ENCODE results near the gene DLL3.

Gene DLL3

GRCh38 chr19:39516270-39516669 is 17.5 kb downstream of the DLL3 start:
- no peak for TF ChIP-seq CTCF (IDR thresholded peaks at IDR 0.05)
- Histone ChIP-seq H3K4me3 (peak overlapping the region; percentile 63), H3K27ac (no peak overlapping the region)
- no peak for DNase-seq (ENCODE audit: low spot score)

GRCh38 chr19:39517432-39517831 is 18.7 kb downstream of the DLL3 start:
- no peak overlapping the region for H3K27ac ChIP-seq
- no peak for DNase-seq (ENCODE audit: low spot score)
- no peak for TF ChIP-seq CTCF (IDR thresholded peaks at IDR 0.05)
- H3K4me3 ChIP-seq = no peak overlapping the region

GRCh38 chr19:39518458-39518857 is 19.7 kb downstream of the DLL3 start:
- TF ChIP-seq CTCF (IDR thresholded peaks at IDR 0.05) = no peak
- Histone ChIP-seq H3K27ac (no peak overlapping the region), H3K4me3 (no peak overlapping the region)
- DNase-seq (ENCODE audit: low spot score) = no peak

GRCh38 chr19:39518975-39519374 is 20.2 kb downstream of the DLL3 start:
- DNase-seq (ENCODE audit: low spot score) = no peak
- no peak for TF ChIP-seq CTCF (IDR thresholded peaks at IDR 0.05)
- Histone ChIP-seq H3K4me3 (no peak overlapping the region), H3K27ac (no peak overlapping the region)

GRCh38 chr19:39520541-39521484 is 22.1 kb downstream of the DLL3 start:
- no peak overlapping the region for H3K4me3 ChIP-seq
- H3K27ac ChIP-seq = no peak overlapping the region
- no peak for TF ChIP-seq CTCF (IDR thresholded peaks at IDR 0.05)

GRCh38 chr19:39524495-39524894 is 25.7 kb downstream of the DLL3 start:
- TF ChIP-seq CTCF (IDR thresholded peaks at IDR 0.05) = no peak
- no peak for DNase-seq (ENCODE audit: low spot score)
- Histone ChIP-seq H3K27ac (no peak overlapping the region), H3K4me3 (no peak overlapping the region)

More at GRCh38 chr19:39520541-39521484, 22.1 kb downstream of the DLL3 start:
- DNase-seq (ENCODE audit: low spot score) = no peak

- DNase-seq (ENCODE audit: low spot score) = no peak
- Histone ChIP-seq H3K27ac (no peak overlapping the region), H3K4me3 (no peak overlapping the region)
- TF ChIP-seq CTCF (IDR thresholded peaks at IDR 0.05) = no peak
Observed at GRCh38 chr19:39525205-39525604, 26.5 kb downstream of the DLL3 start.

All from coronary artery (tissue), 2 donors.